ENCODE data around the gene ADSS1. TPM values are rescaled to one million over a fixed set of nuclear protein-coding genes. Genes with fewer than 3 reads are reported as not detected.

ADSS1 gene
- total RNA-seq, 4 donors from 2014 or later = 2.8 to 12.4 (median 9.0) TPM

DNA sequence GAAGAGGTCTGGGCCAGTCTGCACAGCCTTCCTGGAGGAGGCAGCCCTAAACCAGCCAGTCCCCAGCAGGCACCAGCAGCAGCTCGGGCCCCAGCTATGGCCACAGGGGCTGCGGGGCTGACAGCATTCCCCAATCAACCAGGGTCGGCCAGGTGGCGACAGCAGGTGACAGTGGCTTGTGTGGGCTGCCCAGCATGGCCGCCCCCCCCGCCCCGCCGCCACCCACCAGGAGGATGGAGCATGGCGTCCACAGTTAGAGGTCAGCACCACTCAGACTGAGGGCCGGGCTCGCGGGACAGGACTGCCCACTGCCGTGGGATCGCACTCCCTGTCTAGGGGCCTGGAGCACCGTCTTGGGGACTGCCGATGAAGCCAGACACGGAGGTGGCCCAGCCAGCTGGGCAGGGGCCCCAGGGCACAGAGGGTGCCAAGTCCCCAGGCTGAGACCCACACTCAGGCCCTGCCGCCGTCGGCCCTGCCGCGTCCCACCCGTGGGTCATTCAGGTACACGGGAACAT is 56.5 kb downstream of the ADSS1 start:
- H3K27ac ChIP-seq = no peak overlapping the region
- no peak overlapping the region for H3K4me3 ChIP-seq
- no peaks in the 10 kb centered on the region for H3K27me3 ChIP-seq
- no peak for DNase-seq (ENCODE audit: low spot score in 2 of 2)
- WGBS = 92% methylated on average over 10 of the region's 24 CpGs
- peaks cover 19% of the 10 kb centered on the region for H3K4me1 ChIP-seq
- no peak for TF ChIP-seq POLR2AphosphoS5 (IDR thresholded peaks at IDR 0.05)
- TF ChIP-seq, protein P1, sequence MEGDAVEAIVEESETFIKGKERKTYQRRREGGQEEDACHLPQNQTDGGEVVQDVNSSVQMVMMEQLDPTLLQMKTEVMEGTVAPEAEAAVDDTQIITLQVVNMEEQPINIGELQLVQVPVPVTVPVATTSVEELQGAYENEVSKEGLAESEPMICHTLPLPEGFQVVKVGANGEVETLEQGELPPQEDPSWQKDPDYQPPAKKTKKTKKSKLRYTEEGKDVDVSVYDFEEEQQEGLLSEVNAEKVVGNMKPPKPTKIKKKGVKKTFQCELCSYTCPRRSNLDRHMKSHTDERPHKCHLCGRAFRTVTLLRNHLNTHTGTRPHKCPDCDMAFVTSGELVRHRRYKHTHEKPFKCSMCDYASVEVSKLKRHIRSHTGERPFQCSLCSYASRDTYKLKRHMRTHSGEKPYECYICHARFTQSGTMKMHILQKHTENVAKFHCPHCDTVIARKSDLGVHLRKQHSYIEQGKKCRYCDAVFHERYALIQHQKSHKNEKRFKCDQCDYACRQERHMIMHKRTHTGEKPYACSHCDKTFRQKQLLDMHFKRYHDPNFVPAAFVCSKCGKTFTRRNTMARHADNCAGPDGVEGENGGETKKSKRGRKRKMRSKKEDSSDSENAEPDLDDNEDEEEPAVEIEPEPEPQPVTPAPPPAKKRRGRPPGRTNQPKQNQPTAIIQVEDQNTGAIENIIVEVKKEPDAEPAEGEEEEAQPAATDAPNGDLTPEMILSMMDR (IDR thresholded peaks at IDR 0.05) = no peak
- TF ChIP-seq EP300 (IDR thresholded peaks at IDR 0.05) = no peak
- no peak for TF ChIP-seq POLR2A (IDR thresholded peaks at IDR 0.05)
- no peaks in the 10 kb centered on the region for H3K9me3 ChIP-seq
- H3K36me3 ChIP-seq = peaks cover 39% of the 10 kb centered on the region

DNA sequence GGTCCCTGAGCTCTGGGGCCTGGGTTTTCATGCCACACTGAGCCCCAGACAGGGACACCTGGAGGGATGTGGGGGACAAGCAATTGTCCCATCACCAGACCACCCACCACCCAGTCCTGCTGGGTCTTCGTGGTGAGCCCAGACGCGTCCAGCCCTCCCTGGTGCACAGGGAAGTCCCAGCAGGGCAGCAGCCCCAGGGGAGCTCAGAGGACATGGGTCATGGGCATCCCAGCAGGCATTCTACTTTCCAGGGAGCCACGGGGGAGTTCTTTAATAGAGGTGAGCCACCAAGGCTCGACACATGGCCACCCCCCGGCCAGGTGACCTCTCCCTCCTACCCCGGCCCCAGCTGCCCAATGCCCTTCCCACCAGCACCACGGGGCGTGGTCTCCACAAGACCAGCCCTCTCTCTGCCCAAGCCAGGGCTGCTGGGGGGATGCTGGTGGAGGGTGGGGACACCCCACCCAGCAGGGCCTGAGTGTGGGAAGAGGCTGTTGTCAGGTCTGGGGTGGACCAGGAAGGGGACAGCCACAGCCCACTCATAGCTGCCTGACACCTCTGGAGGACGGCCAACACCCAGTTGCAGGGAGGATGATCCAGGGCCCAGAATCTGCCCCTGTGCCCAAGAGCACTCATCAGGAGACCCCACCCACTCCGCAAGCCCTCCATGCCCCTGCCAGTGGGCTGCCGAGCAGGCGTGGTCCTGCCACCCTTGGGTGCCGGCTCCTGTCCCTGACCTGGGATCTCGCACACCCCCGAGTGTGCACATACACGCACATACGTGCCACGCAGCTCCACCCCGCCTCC is 57.4 kb downstream of the ADSS1 start:
- peaks cover 27% of the 10 kb centered on the region for H3K4me1 ChIP-seq
- no peak for DNase-seq (ENCODE audit: low spot score in 2 of 2)
- whole genome bisulfite sequencing = 94% methylated on average over 6 of the region's 20 CpGs
- TF ChIP-seq EP300 (IDR thresholded peaks at IDR 0.05) (no peak), POLR2A (IDR thresholded peaks at IDR 0.05) (no peak), POLR2AphosphoS5 (IDR thresholded peaks at IDR 0.05) (no peak)
- TF ChIP-seq, protein P1 (IDR thresholded peaks at IDR 0.05) = no peak
- no peaks in the 10 kb centered on the region for H3K27me3 ChIP-seq
- H3K27ac ChIP-seq = no peak overlapping the region
- peaks cover 30% of the 10 kb centered on the region for H3K36me3 ChIP-seq
- H3K4me3 ChIP-seq = no peak overlapping the region
- no peaks in the 10 kb centered on the region for H3K9me3 ChIP-seq

DNA sequence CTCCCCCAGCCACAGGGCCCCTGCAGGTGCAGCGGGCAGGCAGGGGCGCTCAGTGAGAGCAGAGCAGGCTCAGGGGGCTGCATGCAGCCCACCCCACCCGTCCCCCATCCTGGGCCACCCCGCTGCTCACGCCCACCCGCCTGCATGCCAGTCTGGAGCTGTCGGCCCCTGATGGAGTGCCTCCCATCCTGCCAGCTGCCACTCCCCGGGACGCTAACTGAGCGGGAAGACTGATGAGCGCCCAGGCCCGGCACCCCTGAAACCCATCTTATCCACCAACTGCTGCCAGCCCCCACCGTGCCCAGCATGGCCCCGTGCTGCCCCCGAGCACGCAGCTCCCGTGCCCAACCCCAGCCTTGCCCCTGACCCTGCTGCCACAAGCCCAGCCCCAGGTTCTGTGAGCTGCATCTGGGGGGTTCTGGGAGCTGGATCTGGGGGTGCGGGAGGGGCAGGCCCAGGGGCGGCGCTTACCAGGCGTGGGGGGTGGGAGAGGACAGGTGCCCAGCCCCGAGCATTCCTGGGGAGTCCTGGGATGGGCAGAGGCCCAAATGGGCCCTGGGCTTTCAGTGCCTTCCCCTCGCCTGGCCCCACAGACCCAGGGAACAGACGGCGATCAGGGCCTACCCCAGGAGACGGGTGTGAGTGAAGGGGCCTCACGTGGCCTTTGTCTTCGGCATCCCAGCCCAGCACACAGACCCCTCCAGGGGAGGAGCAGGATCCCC is 58.2 kb downstream of the ADSS1 start:
- no peak overlapping the region for H3K4me3 ChIP-seq
- DNase-seq (ENCODE audit: low spot score in 2 of 2) = no peak
- WGBS = 89% methylated on average over 14 of the region's 28 CpGs
- H3K4me1 ChIP-seq = peaks cover 35% of the 10 kb centered on the region
- H3K36me3 ChIP-seq = peaks cover 24% of the 10 kb centered on the region
- TF ChIP-seq POLR2A (IDR thresholded peaks at IDR 0.05) (no peak), EP300 (IDR thresholded peaks at IDR 0.05) (no peak), POLR2AphosphoS5 (IDR thresholded peaks at IDR 0.05) (no peak)
- TF ChIP-seq, protein P1 (IDR thresholded peaks at IDR 0.05) = no peak
- no peak overlapping the region for H3K27ac ChIP-seq
- H3K9me3 ChIP-seq = no peaks in the 10 kb centered on the region
- H3K27me3 ChIP-seq = no peaks in the 10 kb centered on the region

DNA sequence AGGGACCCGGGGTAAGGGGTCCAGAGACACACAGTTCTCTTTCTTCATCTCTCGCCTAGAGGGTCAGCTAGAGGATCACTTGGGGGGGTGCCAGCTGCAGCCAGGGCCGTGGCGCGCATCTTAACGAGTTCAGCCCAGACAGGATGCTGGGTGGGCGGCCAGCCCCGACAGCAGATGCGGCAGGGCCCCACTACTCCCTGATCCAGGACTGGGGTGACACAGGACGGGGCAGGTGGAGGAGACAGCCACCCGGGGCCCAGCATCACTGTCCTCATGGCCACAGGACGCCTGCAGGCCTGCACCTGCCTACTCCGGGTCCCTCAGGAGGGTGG is 58.7 kb downstream of the ADSS1 start:
- TF ChIP-seq POLR2A (IDR thresholded peaks at IDR 0.05) (no peak), EP300 (IDR thresholded peaks at IDR 0.05) (no peak), POLR2AphosphoS5 (IDR thresholded peaks at IDR 0.05) (no peak)
- TF ChIP-seq, protein P1 (IDR thresholded peaks at IDR 0.05) = no peak
- H3K9me3 ChIP-seq = no peaks in the 10 kb centered on the region
- H3K4me3 ChIP-seq = no peak overlapping the region
- DNase-seq (ENCODE audit: low spot score in 2 of 2) = no peak
- H3K27ac ChIP-seq = no peak overlapping the region
- peaks cover 20% of the 10 kb centered on the region for H3K36me3 ChIP-seq
- H3K4me1 ChIP-seq = peaks cover 38% of the 10 kb centered on the region
- WGBS = 87% methylated on average over 2 of the region's 13 CpGs
- H3K27me3 ChIP-seq = no peaks in the 10 kb centered on the region

All from suprapubic skin (tissue), 4 donors.